C4-2B (cell line): ENCODE data around the gene NR2F1-AS1.

Source experiments
- CTCF ChIP-seq: fragments of 450-650 bp; conservative IDR thresholded peaks from 2 replicates; pipeline ENCODE4 v1.5.1; 2017; ENCODE audit warnings: mild to moderate bottlenecking
- ZFX ChIP-seq: fragments of 450-650 bp; IDR thresholded peaks from 2 replicates; pipeline ENCODE4 v1.6.1; 2017

GRCh38 chr5:93364378-93364777 lies 216.6 kb downstream of the NR2F1-AS1 start:
- TF ChIP-seq CTCF = no peak
- TF ChIP-seq ZFX = no peak
